Esophagus squamous epithelium (tissue), 4 donors: ENCODE data around the gene EGFL7.

Experiments
- POLR2A ChIP-seq, 4 donors: fragments of 450-650 bp; IDR thresholded peaks; one replicate each; pipeline ENCODE4 v1.6.1; 2017; ENCODE audit warnings: antibody characterized with exemption in 4 of 4, mild to moderate bottlenecking in 4 of 4, moderate library complexity in 3 of 4
- TF ChIP-seq, protein P1 (sequence below), 6 experiments: fragments of 450-650 bp in 4 of 6; fragments of 200-600 bp in 2 of 6; sonication (generic) in 2 of 6; IDR thresholded peaks; one replicate each; pipeline ENCODE4 v1.5.1; 2016 to 2019; ENCODE audit warnings: antibody characterized with exemption in 6 of 6, mild to moderate bottlenecking in 4 of 6, moderate library complexity in 4 of 6

DNA sequence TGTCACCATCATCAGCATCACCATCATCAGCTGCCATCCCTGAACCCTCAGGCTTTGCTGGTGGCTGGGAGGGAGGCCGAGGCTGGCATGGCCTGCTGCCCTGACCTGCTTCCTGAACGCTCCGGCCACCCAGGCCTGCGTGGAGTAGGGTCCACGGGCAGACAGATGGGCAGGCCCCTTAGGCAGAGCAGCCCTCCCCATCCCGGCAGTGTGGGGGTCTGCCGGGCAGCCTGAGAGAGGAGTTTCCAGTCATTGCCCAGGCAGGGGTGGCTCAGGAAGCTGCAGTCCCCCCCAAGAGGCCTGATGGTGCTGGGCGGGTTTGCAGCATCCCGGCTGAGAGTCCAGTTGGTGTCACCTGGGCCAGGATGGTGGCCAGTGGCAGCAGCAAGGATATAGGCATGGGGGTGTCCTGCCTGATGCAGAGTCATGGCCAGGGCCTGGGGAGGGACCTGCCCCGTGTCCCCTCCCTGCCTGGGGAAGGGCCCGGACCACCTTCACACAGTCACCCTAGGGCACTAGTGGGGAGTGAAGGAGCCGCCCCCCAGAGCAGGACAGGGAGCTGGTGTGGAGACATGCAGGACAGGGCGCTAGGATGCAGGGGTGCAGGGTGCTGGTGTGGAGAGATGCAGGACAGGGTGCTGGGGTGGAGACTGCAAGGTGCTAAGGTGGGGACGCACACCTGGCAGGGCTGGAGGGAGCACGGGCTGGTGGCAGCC, 7.7 kb upstream of the EGFL7 start:
- TF ChIP-seq POLR2A (IDR thresholded peaks at IDR 0.05), result no peak
- TF ChIP-seq, protein P1, sequence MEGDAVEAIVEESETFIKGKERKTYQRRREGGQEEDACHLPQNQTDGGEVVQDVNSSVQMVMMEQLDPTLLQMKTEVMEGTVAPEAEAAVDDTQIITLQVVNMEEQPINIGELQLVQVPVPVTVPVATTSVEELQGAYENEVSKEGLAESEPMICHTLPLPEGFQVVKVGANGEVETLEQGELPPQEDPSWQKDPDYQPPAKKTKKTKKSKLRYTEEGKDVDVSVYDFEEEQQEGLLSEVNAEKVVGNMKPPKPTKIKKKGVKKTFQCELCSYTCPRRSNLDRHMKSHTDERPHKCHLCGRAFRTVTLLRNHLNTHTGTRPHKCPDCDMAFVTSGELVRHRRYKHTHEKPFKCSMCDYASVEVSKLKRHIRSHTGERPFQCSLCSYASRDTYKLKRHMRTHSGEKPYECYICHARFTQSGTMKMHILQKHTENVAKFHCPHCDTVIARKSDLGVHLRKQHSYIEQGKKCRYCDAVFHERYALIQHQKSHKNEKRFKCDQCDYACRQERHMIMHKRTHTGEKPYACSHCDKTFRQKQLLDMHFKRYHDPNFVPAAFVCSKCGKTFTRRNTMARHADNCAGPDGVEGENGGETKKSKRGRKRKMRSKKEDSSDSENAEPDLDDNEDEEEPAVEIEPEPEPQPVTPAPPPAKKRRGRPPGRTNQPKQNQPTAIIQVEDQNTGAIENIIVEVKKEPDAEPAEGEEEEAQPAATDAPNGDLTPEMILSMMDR (IDR thresholded peaks at IDR 0.05), result no peak
